ENCODE results near the gene FAM111A.
"Not testable (repeated sequence)": the region's sequence is repeated elsewhere in the genome, so short reads cannot be mapped to it uniquely, and the experiment has no call there.

- TF ChIP-seq POLR2A, CTCF (IDR thresholded peaks at IDR 0.05): not testable (repeated sequence)
These were observed 6.1 kb upstream of the FAM111A start for GRCh38 chr11:59136551-59136950.
